ENCODE measurements around the gene LGALS3BP.

GRCh38 chr17:78922816-78923498 is 56.8 kb downstream of the LGALS3BP start:
- TF ChIP-seq, protein P1, sequence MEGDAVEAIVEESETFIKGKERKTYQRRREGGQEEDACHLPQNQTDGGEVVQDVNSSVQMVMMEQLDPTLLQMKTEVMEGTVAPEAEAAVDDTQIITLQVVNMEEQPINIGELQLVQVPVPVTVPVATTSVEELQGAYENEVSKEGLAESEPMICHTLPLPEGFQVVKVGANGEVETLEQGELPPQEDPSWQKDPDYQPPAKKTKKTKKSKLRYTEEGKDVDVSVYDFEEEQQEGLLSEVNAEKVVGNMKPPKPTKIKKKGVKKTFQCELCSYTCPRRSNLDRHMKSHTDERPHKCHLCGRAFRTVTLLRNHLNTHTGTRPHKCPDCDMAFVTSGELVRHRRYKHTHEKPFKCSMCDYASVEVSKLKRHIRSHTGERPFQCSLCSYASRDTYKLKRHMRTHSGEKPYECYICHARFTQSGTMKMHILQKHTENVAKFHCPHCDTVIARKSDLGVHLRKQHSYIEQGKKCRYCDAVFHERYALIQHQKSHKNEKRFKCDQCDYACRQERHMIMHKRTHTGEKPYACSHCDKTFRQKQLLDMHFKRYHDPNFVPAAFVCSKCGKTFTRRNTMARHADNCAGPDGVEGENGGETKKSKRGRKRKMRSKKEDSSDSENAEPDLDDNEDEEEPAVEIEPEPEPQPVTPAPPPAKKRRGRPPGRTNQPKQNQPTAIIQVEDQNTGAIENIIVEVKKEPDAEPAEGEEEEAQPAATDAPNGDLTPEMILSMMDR (IDR thresholded peaks at IDR 0.05) = no peak
- TF ChIP-seq FOXJ3 (CRISPR knock-in tag; IDR thresholded peaks at IDR 0.05; ENCODE audit: borderline replicate concordance) = no peak
- TF ChIP-seq MAX (CRISPR knock-in tag; IDR thresholded peaks at IDR 0.05) = no peak
- TF ChIP-seq, protein P2, sequence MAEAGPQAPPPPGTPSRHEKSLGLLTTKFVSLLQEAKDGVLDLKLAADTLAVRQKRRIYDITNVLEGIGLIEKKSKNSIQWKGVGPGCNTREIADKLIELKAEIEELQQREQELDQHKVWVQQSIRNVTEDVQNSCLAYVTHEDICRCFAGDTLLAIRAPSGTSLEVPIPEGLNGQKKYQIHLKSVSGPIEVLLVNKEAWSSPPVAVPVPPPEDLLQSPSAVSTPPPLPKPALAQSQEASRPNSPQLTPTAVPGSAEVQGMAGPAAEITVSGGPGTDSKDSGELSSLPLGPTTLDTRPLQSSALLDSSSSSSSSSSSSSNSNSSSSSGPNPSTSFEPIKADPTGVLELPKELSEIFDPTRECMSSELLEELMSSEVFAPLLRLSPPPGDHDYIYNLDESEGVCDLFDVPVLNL (CRISPR knock-in tag; IDR thresholded peaks at IDR 0.05; ENCODE audit: borderline replicate concordance, low read depth) = no peak
- TF ChIP-seq SP1 (CRISPR knock-in tag; conservative IDR thresholded peaks at IDR 0.05) = no peak
- no peak for TF ChIP-seq OVOL2 (CRISPR knock-in tag; IDR thresholded peaks at IDR 0.05; ENCODE audit: borderline replicate concordance)
- TF ChIP-seq, protein P3, sequence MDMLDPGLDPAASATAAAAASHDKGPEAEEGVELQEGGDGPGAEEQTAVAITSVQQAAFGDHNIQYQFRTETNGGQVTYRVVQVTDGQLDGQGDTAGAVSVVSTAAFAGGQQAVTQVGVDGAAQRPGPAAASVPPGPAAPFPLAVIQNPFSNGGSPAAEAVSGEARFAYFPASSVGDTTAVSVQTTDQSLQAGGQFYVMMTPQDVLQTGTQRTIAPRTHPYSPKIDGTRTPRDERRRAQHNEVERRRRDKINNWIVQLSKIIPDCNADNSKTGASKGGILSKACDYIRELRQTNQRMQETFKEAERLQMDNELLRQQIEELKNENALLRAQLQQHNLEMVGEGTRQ (CRISPR knock-in tag; IDR thresholded peaks at IDR 0.05) = no peak
- no peak for TF ChIP-seq ESRRA (CRISPR knock-in tag; IDR thresholded peaks at IDR 0.05; ENCODE audit: borderline replicate concordance)
- TF ChIP-seq JUN (CRISPR knock-in tag; IDR thresholded peaks at IDR 0.05) = no peak
- TF ChIP-seq ATF1 (CRISPR knock-in tag; IDR thresholded peaks at IDR 0.05) = no peak
- no peak for TF ChIP-seq ATF2 (CRISPR knock-in tag; IDR thresholded peaks at IDR 0.05; ENCODE audit: borderline replicate concordance, low read depth)
- TF ChIP-seq, protein P4, sequence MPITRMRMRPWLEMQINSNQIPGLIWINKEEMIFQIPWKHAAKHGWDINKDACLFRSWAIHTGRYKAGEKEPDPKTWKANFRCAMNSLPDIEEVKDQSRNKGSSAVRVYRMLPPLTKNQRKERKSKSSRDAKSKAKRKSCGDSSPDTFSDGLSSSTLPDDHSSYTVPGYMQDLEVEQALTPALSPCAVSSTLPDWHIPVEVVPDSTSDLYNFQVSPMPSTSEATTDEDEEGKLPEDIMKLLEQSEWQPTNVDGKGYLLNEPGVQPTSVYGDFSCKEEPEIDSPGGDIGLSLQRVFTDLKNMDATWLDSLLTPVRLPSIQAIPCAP (CRISPR knock-in tag; IDR thresholded peaks at IDR 0.05) = no peak
- TF ChIP-seq NFE2L1 (CRISPR knock-in tag; IDR thresholded peaks at IDR 0.05) = no peak

Measured in WTC11 (cell line).